Forelimb muscle (tissue), 1 donor: ENCODE results near the gene EN2. TPM values are rescaled to one million over a fixed set of nuclear protein-coding genes. Genes with fewer than 3 reads are reported as not detected.
A peak's percentile ranks its signal among the peaks of the same experiment; 100 is the strongest.

Experiments
- DNase-seq: peaks from one replicate; pipeline ENCODE4 v3.0.0-alpha.2; 2013; ENCODE audit warnings: low read depth
- polyA plus RNA-seq: library from polyadenylated mRNA; unstranded; fragments of 120-200 nt; gene quantifications from one replicate; pipeline ENCODE4 v1.2.1, GENCODE V29; 2013; ENCODE audit not compliant: insufficient read length

EN2 gene
- polyA plus RNA-seq, 1 donor, result 0.71 TPM

DNA sequence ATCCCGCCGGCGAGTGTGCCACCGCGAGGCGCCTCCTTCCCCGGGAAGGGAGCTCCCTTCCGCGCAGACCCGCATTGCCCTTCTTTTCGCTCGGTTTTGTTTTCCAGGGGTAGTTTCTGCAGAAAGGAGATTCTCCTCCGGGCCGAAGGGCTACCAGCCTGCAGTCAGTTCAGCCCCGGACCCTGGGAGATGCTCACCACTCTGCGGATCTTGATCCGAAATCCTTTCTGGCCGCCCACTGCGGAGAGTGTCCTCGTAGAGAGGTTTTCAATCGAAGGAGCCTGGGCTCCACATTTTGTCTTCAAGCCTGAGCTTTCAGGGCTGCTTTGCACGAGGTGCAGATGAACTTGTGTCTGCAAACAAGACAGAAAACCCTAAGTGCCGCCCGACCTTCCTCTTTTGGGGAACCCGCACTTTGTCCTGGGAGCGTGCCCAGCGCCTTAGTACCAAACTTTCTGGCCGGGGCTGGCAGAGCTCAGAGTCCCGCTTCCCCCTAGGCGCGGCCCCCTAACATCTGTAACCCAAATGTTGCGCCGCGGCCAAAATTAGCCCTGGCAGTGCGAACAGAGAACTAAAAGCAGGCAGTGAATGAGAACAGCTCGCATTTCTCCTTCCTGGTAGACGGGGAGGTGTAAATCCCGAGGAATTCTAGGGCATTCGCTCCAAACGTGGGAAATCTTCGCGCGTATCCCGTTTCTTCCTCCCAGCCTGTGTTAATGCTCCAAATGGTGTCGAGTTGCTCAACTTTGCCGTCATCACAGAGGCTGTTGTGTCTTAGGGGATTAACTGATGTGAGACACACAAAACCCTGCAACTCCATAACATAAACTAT lies 6.7 kb upstream of the EN2 start:
- no peak for DNase-seq

DNA sequence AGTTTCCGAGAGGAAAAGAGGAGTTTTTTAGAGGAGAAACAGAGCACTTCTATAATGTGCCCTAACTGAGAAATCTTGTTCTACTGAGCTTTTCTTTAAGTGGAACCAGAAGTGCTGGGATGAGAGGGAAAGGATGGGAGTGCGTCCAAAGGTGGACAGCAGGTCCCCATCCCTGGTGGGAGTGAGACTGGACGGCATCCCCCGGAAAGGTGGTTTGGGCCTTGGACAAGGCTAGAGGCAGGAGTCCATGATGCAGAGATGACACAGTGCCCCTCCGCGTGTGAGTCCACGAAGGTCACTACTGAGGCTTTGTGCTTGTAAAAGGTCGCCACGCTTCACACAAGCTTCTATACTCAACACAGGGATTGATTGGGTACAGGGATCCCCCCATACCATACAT lies 6.1 kb upstream of the EN2 start:
- DNase-seq, result no peak

DNA sequence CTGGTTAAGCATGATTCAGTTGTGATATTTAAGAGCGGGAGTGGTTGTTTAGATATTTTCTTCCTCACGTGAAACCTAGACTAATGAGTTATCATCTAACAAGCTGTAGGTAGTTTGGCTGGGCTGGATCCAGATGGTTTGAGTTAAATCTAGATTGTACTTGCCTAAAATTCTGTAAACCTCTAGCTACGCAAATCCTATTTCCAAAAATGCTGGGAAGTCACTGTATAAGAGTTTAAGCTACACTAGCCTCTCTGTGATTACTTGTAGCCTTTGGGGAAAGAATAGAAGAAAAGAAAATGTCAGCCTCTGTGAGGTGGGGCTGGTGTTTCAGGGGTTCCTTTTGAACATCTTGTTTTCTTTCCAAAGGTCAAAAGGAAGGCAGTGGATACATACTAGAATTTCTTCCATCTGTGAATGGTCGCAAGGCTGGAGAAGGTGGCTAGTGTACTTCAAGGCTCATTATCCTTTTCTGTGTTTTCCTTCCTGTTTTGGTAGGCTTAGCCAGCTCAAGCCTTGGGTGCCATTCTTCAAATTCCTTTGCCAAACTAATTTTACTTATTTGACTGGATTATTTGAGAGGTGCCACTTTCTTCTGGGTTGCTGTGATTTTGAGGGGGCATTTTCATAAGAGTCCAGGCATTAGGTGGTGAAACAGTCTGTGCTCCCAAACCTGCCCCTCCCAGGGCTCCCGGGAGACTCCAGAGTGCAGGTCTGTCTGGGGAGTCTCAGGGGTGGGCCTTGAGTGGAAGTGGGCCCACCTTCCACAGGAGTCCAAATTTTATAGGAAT lies 5.2 kb upstream of the EN2 start:
- no peak for DNase-seq

DNA sequence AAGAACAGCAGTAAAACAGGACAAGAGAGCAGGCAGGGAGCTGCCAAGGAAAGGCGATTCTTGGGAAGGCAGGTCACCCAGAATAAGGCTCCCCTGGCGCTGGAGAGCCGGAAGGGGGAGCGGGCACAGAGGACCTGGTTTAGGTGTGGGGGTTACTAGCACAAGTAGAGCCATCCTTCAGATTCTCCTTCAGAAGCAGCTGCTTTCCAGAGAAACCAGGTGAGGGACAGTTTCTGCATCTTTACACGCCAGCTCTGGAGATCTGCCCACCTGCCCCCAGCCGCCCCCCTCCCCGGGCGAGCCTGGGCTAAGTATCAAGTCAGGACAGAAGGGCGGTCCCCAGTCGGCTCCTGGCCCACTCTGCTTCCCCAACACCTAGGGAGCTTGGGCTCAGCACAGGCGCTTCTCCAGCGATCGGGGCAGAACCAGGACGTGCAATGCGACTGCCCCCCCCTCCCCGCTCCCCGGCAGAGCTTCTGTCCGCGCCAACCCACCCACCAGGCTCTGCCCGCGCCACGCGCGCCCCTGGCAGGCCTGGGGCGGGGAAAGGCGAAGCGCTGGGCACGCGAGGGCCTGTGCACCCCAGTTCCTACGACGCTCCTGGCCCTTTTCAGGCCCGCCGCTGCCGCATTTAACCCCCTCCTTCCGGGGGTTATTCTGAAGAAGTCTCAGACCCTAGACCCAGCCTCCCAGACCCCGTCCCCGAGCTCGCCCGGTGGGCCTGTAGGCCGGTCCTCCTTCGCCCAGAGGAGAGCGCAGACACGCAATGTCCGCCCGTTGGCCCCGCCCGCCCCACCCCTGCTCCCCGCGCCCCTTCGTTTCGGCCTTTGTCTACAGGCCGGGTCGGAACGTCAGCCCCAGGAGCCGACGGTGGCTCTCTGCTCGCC lies 4.4 kb upstream of the EN2 start:
- DNase-seq, result no peak

DNA sequence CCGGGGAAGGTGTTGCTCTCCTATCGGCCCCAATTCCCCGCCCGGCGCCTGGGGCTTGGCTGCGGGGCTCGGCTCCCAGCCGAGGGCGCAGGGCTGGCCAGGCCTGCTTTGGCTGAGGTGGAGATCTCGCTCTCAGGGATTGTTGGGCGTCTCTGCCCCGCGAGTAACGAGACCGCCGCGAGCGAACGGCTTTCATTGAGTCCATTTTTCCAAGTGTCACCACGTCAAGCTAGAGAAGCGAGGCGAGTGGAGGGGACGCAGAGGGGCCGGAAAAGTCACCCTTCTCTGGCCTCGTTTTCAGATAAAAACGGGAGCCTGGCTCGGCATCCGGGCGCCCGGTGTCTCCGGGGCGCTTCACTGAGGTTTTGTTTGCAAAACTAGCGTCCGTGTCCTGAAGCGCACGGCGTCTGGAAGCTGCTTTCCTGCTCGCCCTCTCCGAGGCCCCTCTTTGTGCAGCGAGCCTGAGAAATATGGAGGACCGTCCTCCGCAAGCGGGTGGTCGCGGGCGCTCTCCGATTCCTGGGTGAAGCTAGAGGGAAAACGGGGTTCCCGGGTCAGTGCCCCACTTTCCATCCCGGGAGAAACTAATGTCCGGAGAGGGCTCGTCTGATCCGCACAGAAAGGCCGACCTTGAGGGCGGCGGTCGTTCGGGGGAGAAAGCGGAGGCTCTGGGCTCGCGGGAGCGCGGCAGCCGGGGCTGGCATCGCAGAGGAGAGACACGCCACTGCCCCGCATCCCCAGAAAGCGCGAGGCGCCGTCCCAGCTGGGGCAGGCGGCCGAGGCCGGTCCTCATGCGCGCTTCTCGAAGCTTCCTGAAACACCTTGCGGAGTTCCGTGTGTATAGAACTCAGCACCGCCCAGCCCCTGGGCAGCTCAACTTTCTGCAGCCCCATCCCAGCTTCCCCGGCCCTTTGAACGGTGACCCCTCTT lies 3.5 kb upstream of the EN2 start:
- no peak for DNase-seq

DNA sequence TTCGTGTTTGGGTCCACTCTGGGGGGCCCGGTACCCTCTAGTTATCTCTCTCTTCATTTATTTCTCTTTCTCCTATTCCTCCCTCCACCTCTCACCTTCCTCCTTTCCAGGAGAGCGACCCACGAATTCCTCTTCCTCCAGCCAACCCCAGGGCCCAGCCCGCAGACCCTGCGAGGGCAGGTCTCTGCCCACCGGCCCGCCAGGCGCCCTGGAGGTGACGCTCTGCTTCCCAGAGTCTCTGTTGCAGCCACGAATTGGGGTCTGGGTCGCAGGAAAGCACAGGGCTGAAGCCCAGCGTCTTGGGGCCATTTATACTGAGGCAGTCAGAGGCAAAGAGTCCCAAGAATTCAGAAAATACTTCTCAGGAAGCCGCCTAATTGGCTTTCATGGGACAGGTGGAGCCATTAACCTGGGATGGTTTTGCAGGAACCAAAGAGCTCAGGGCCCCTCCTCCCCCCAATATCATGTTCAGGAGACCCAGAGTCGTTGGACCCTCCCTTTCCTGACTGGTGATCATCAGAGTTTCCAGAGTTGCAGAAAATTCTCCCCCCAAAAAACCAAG lies 2.7 kb upstream of the EN2 start:
- DNase-seq, result no peak

DNA sequence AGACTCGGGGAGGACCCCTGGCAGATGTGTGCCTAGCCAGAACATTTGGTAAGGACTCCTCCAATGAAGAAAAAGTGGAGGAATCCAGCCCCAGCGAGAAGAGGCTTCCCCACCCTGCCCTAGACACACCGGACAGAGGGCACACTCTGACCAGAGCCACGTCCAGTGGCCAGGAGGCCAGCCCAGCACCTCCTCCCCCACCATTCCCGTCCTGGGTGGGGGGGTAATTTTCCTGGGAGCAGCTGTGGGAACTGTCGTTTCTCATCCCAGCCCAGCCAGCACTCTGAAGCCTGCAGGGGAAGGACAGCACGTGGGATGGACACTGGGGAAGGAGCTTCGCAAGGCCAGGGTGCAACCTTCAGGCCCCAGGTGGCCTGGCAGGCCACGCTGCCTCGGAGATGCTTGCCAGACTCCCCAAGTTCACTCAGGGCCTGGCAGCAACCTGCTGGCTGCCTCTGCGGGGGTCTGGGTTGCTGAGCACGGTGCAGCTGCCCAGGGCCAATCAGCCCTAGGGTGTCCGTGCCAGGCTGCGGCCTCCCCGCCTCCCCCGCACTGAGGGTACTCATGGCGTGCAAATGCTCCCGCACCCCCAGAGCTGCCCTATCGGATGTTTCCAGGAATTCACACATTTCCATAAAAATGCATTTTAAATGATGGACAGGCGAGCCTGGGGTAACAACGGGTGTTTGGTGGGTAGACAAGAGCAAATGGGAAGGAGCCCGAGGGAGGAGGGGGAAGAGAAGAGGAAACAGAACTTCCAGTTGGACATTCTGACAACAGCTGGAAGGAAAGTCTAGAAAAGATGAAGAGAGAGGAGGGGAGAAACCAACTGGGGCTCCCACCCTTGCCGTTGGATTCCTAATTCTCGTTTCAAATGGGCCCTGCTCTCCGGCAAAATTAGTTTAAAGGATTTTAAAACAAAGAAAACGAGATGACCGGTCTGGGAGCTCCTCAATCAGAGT lies 1.9 kb upstream of the EN2 start:
- DNase-seq, result no peak

DNA sequence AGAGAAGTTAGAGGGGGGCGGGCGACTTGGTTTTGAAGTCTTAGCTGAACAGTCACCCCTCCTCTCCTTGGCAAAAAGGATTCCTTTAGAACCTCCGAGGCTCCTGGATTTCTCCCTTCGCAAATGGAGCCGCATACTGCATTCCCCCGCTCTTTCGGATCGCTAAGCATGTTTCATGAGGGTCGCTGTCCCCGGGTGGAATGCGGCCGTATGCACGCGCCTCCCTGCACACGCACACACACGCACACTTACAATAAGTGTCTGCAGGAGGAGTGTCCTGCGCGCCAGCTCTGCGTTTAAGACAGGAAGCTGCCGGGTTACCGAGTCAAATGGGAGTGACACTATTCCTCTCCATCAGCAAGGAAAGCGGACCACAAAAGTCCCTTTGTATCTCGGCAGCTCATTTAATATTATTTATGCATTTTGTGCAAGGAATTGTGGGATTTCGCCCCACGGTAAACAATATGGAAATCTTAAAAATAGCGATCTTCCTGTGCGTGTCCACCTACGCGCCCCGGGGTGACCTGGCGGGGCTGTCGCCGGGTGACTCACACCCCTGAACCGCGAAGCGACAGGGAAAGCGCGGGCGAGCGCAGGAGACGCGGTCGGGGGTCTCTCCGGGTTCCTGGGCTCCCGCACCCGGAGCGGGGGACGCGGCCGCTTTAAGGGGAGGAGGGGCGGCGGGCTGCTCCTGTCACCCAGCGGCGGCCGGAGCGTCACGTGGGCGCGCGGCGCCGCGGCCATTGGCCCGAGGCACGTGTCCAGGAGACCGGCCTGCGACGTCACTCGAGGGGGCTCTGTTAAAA lies 988 bp upstream of the EN2 start:
- peak; percentile 41 for DNase-seq

DNA sequence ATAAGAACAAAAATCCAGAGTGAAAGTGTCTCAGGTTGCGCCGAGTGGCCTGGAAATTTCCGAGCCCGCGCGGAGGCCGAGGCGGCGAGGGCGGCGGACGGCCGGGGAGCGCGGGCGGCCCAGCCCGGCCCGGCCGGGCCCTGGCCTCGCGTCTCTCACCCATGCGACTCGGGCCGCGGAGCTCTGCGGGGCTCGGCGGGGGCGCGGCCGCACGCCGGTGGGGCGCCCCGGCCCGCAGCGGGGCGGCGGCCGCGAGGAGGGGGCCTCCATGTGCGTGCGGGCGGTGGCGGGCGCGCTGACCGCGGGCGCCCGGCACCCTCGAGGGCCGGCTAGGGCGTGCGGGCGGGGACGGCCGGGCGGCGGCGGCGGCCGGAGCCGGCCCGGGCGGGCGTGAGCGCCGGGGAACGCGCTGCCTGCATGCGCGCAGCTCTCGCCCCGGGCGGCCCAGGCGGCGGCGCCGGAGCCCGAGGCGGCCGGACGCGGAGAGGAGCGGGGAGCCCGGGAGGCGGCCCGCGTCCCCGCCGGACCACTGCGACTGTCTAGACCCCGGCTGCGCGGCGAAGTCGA lies 302 bp upstream of the EN2 start:
- DNase-seq, result no peak

DNA sequence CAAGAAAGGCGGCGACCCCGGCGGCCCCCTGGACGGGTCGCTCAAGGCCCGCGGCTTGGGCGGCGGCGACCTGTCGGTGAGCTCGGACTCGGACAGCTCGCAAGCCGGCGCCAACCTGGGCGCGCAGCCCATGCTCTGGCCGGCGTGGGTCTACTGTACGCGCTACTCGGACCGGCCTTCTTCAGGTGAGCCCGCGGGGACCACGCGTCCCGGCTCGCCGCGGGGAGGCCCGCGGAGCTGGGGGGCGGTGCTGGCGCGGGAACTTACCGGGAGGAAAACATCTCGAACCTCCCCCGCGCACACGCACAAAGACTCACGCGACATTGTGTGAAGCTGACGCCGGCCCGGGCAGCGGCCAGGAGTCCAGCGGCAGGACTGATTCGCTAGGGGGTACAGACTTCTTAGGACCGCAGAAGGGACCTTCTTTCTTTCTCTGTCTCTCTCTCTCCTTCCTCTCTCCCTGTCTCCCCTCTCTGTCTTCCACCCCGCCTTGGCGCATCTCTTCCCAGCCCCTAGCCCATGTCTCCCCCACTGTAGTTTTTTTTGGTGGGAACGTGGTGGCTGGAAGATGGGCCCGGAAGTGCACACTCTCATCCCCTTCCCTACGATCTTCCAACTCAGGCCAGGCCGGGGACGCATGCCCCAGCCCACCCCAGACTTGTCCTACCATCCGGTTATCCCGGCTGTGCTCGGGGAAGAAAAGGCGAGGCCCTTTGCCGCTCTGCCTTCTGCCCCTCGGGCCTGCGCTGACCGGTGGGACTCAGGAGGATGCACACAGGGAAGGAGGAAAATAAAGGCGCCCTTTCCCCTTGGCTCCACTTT lies 1.2 kb downstream of the EN2 start:
- no peak for DNase-seq

DNA sequence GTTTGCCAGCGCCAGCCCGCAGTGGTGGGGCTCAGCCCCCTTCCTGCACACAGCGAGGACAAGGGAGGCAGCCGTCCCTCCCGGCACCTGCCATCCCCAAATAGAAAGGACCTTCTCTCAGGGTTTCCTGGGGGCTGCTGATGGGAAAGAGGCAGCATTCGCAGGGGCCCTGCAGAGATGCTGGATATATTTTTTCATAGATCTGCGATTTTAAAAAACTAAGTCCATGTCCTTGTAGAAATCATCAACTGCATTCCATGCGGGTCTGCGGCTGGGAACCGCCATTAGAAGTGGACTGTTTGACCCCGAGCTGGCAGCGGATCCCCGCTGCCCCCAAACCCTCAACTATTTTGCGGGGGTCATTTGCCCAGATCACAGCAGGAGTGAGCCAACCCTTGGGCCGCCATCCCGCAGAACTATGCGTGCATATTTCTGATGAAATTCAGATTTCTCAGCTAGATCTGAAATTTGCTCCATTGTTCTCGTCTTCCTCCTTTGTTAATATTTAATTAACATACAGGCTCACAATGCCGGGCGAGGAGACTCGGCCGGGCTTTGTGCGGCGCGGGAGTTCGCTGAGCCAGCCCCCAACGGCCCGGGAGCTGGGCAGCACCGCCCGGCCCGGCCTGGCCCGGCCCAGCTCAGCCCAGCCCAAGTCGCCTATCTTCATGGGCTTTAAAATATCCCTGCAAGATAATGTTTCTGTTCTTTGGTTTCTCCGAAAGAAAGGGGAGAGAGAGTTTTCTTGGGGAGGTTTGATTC lies 2.0 kb downstream of the EN2 start:
- DNase-seq, result no peak

DNA sequence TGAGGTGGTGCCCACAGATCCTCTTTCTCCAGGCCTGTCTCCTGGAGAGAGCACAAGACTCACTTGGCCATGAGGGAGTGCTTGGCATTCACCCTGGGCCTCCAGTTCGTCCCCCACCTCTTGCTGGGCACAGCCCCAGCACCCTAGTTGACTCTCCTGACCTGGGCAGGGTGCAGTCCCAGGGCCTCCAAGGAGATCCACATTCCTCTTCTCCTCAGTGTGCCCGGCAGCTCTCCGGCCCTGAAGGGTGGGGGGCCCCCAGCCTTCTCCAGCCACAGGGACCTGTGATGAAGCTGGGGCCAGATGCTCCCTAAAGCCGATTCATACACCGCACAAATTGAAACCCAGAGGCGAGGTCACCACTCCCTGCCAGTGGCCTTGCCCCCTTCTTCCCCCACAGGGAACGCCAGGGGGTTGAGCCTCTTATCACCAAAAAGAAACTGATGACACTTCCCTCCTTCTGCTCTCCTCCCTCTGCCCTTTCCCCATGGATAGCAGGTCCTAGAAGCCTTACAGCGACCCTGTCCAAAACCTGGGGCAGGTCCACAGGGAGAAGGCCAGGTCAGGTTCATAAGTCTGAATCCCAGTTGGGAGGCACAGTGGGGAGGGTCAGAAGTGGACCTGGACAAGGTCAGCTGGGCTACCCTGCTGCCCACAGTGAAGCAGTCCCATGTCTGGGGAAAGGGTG lies 3.1 kb downstream of the EN2 start:
- no peak for DNase-seq

DNA sequence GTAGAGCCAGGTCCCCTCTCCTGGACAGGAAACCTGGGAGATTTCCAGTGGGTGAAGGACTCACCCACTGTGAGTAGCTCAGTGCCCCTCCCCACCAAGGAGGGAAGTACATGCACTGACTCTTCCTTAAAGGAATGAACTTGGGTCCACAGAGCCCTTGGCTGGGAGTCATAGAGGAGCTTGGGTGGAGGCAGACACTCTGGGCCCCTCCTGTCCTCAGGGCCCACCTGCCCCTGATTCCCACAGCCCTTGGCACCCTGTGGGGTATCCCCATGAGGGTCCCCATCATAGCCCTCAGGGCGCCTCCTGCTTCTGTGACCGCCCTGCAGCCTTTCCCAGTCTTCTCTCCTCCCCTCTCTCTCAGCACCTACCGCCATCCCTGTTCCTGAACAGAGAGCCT lies 3.7 kb downstream of the EN2 start:
- no peak for DNase-seq

DNA sequence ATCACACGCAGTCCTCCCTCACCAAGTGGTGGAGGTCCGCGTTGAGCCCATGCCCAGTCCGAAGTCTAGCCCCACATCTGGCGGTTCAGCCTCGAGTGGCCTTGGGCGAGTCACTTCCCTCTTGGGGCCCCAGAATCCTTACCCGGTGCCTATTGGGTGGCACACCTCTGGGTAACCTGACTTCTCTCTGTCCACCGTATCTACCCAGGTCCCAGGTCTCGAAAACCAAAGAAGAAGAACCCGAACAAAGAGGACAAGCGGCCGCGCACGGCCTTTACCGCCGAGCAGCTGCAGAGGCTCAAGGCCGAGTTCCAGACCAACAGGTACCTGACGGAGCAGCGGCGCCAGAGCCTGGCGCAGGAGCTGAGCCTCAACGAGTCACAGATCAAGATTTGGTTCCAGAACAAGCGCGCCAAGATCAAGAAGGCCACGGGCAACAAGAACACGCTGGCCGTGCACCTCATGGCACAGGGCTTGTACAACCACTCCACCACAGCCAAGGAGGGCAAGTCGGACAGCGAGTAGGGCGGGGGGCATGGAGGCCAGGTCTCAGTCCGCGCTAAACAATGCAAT lies 4.3 kb downstream of the EN2 start:
- DNase-seq, result no peak

DNA sequence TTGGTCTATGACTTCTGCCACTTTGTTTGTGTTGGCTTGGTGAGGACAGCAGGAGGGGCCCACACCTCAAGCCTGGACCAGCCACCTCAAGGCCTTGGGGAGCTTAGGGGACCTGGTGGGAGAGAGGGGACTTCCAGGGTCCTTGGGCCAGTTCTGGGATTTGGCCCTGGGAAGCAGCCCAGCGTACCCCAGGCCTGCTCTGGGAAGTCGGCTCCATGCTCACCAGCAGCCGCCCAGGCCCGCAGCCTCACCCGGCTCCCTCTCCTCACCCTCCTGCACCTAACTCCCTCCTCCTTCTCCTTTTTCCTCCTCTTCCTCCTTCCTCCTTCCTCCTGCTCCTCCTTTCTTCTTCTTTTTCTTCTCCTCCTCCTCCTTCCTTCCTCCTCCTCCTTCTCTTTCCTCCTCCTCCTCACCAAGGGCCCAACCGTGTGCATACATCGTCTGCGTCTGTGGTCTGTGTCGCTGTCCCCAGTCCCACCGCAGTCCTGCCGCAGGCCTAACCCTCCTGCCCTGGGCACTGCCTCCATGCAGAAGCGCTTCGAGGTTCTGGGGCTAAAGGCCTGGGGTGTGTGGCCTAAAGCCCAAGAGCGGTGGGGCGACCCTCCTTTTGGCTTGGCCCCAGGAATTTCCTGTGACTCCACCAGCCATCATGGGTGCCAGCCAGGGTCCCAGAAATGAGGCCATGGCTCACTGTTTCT lies 5.3 kb downstream of the EN2 start:
- no peak for DNase-seq
